HuH-7 (cell line): ENCODE data around the gene NUP107.

ENCODE experiments used
- DNase-seq: peaks from one replicate; pipeline ENCODE4 v3.0.0; 2011; ENCODE audit warnings: low spot score

The NUP107 gene

GRCh38 chr12:68773582-68773981 is 86.8 kb downstream of the NUP107 start:
- no peak for DNase-seq

GRCh38 chr12:68775121-68775630 is 88.4 kb downstream of the NUP107 start:
- no peak for DNase-seq

- no peak for DNase-seq
These were observed 90.3 kb downstream of the NUP107 start for GRCh38 chr12:68776976-68777610.

- no peak for DNase-seq
These were observed 92.5 kb downstream of the NUP107 start for GRCh38 chr12:68779280-68779679.

- DNase-seq: no peak
These were observed 94.0 kb downstream of the NUP107 start for GRCh38 chr12:68780731-68781130.

- no peak for DNase-seq
These were observed 95.0 kb downstream of the NUP107 start for GRCh38 chr12:68781728-68782127.

- peak; percentile 47 for DNase-seq
These were observed 97.2 kb downstream of the NUP107 start for GRCh38 chr12:68784015-68784414.

- DNase-seq: no peak
These were observed 98.6 kb downstream of the NUP107 start for GRCh38 chr12:68785358-68785757.

- DNase-seq: no peak
These were observed 99.0 kb downstream of the NUP107 start for GRCh38 chr12:68785823-68786222.

- no peak for DNase-seq
These were observed 100.2 kb downstream of the NUP107 start for GRCh38 chr12:68786929-68787328.

GRCh38 chr12:68788554-68789143 is 101.9 kb downstream of the NUP107 start:
- DNase-seq: no peak

- peak; percentile 55 for DNase-seq
These were observed 102.5 kb downstream of the NUP107 start for GRCh38 chr12:68789144-68789878.

- DNase-seq: no peak
These were observed 103.5 kb downstream of the NUP107 start for GRCh38 chr12:68790081-68790951.

- DNase-seq: no peak
These were observed 104.1 kb downstream of the NUP107 start for GRCh38 chr12:68790952-68791234.

- no peak for DNase-seq
These were observed 105.2 kb downstream of the NUP107 start for GRCh38 chr12:68791897-68792481.

GRCh38 chr12:68792952-68793351 is 106.2 kb downstream of the NUP107 start:
- DNase-seq: peak; percentile 74

- no peak for DNase-seq
These were observed 106.7 kb downstream of the NUP107 start for GRCh38 chr12:68793436-68793835.

GRCh38 chr12:68793975-68794652 is 107.3 kb downstream of the NUP107 start:
- no peak for DNase-seq

GRCh38 chr12:68794653-68795251 is 108.0 kb downstream of the NUP107 start:
- DNase-seq: no peak
